ENCODE results near the gene IFITM5. TPM values are rescaled to one million over a fixed set of nuclear protein-coding genes. Genes with fewer than 3 reads are reported as not detected.

Gene IFITM5
- total RNA-seq, 1 donor from 2014 or later = not detected

- no peak for DNase-seq (ENCODE audit: extremely low spot score, unreplicated experiment)
- no peak for TF ChIP-seq CTCF (IDR thresholded peaks at IDR 0.05)
- H3K27me3 Mint-ChIP-seq (ENCODE audit: unreplicated experiment) = peaks cover 4% of the 10 kb centered on the region
Observed at GRCh38 chr11:282630-283360, 16.5 kb downstream of the IFITM5 start.

DNA sequence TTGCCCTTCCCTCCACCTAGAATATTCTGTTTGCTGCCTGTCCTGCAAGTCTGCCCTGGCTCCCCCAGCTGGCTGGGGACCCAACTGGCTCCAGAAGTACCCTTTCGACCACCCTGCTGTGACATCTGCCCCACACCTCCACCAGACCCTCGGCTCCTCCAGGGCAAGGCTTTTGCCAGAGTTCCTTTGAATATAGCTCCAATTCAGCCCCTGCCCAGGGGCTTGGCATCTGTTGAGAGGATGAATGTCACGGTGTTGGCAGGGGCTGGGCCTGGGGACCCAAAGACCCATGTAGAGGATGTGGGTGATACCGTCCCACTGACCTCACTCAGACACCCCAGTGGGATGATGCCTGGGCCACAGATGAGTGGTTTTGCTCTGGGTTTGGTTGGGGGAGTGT is 17.2 kb downstream of the IFITM5 start:
- Mint-ChIP-seq H3K27ac (ENCODE audit: unreplicated experiment) (no peak overlapping the region), H3K4me1 (ENCODE audit: unreplicated experiment) (peaks cover 3% of the 10 kb centered on the region), H3K9me3 (ENCODE audit: unreplicated experiment) (no peaks in the 10 kb centered on the region), H3K4me3 (ENCODE audit: unreplicated experiment) (no peak overlapping the region), H3K36me3 (ENCODE audit: unreplicated experiment) (no peaks in the 10 kb centered on the region), H3K27me3 (ENCODE audit: unreplicated experiment) (peaks cover 6% of the 10 kb centered on the region)
- DNase-seq (ENCODE audit: extremely low spot score, unreplicated experiment) = no peak
- TF ChIP-seq CTCF (IDR thresholded peaks at IDR 0.05) = no peak

More at GRCh38 chr11:282630-283360, 16.5 kb downstream of the IFITM5 start:
- Mint-ChIP-seq H3K4me1 (ENCODE audit: unreplicated experiment) (peaks cover 4% of the 10 kb centered on the region), H3K9me3 (ENCODE audit: unreplicated experiment) (no peaks in the 10 kb centered on the region), H3K36me3 (ENCODE audit: unreplicated experiment) (no peaks in the 10 kb centered on the region), H3K4me3 (ENCODE audit: unreplicated experiment) (no peak overlapping the region), H3K27ac (ENCODE audit: unreplicated experiment) (no peak overlapping the region)

GRCh38 chr11:281486-282161 is 17.7 kb downstream of the IFITM5 start:
- Mint-ChIP-seq H3K27me3 (ENCODE audit: unreplicated experiment) (peaks cover 10% of the 10 kb centered on the region), H3K4me3 (ENCODE audit: unreplicated experiment) (no peak overlapping the region), H3K27ac (ENCODE audit: unreplicated experiment) (no peak overlapping the region), H3K36me3 (ENCODE audit: unreplicated experiment) (no peaks in the 10 kb centered on the region), H3K9me3 (ENCODE audit: unreplicated experiment) (peaks cover 2% of the 10 kb centered on the region), H3K4me1 (ENCODE audit: unreplicated experiment) (no peaks in the 10 kb centered on the region)
- no peak for TF ChIP-seq CTCF (IDR thresholded peaks at IDR 0.05)
- no peak for DNase-seq (ENCODE audit: extremely low spot score, unreplicated experiment)

GRCh38 chr11:280706-281485 is 18.4 kb downstream of the IFITM5 start:
- DNase-seq (ENCODE audit: extremely low spot score, unreplicated experiment) = no peak
- H3K27me3 Mint-ChIP-seq (ENCODE audit: unreplicated experiment) = peaks cover 17% of the 10 kb centered on the region
- no peak for TF ChIP-seq CTCF (IDR thresholded peaks at IDR 0.05)
- no peaks in the 10 kb centered on the region for H3K36me3 Mint-ChIP-seq (ENCODE audit: unreplicated experiment)
- no peaks in the 10 kb centered on the region for H3K4me1 Mint-ChIP-seq (ENCODE audit: unreplicated experiment)
- no peak overlapping the region for H3K27ac Mint-ChIP-seq (ENCODE audit: unreplicated experiment)
- no peak overlapping the region for H3K4me3 Mint-ChIP-seq (ENCODE audit: unreplicated experiment)
- peaks cover 9% of the 10 kb centered on the region for H3K9me3 Mint-ChIP-seq (ENCODE audit: unreplicated experiment)

All from osteocyte (in vitro differentiated cells).